Fibroblast of skin of left quadriceps (primary cell): ENCODE results near the gene GNAI3.

ENCODE experiments used
- DNase-seq, 2 experiments: peaks; one replicate each; pipeline ENCODE4 v3.0.0-alpha.2; 2013; ENCODE audit warnings: low read depth in 2 of 2

GNAI3 gene

GRCh38 chr1:109527098-109527811 is 21.2 kb upstream of the GNAI3 start:
- DNase-seq, result no peak

- DNase-seq, result no peak
These were observed 20.3 kb upstream of the GNAI3 start for GRCh38 chr1:109527846-109528695.

GRCh38 chr1:109528712-109529111 is 19.7 kb upstream of the GNAI3 start:
- no peak for DNase-seq

GRCh38 chr1:109529881-109530456 is 18.4 kb upstream of the GNAI3 start:
- no peak for DNase-seq

GRCh38 chr1:109530457-109531087 is 17.8 kb upstream of the GNAI3 start:
- no peak for DNase-seq

- no peak for DNase-seq
These were observed 17.0 kb upstream of the GNAI3 start for GRCh38 chr1:109531380-109531779.

GRCh38 chr1:109531826-109532364 is 16.5 kb upstream of the GNAI3 start:
- no peak for DNase-seq

- DNase-seq, result peak; percentile 42 to 47
These were observed 15.9 kb upstream of the GNAI3 start for GRCh38 chr1:109532365-109533136.

GRCh38 chr1:109534307-109534858 is 14.0 kb upstream of the GNAI3 start:
- DNase-seq, result no peak

- no peak for DNase-seq
These were observed 12.9 kb upstream of the GNAI3 start for GRCh38 chr1:109535481-109535880.

GRCh38 chr1:109535971-109536491 is 12.4 kb upstream of the GNAI3 start:
- DNase-seq, result no peak

GRCh38 chr1:109537450-109538178 is 10.8 kb upstream of the GNAI3 start:
- DNase-seq, result no peak

DNA sequence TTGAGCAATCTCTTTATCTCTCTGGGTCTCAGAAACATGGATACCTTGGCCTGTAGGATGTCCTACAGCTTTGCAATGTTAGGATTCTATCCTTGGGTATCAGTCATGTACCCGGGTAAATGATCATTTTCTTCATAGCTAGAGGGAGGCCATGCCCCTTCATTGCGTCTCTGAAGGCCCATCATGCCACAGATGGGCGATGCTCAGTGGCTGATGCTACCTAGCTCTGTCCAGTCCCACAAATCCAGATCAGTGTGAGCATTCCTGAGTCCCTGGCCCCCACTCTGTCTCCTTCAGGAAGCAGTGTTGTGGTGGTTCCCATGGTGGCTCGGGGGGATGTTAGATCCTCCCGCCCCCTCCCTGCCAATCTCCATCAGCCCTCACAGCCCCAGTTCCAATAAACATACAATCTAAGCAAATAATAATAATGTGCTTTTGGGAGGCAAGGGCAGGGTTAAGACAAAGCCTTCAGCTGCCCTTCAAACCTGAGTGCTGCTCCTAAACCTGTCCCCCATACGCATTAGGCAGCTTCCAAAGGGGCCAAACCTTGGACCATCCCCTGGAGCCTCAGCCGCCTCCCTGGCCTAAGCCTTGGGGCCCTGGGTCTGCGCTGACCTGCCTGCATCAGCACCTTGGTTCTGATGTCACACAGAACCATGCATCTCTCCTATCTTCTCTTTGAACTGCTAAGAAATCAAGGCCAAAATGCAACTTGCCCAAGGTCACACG is 9.4 kb upstream of the GNAI3 start:
- no peak for DNase-seq

GRCh38 chr1:109539676-109540075 is 8.7 kb upstream of the GNAI3 start, which contains the start of gene GPR61:
GPR61 (plus strand) TSS chr1:109539872; CDS start chr1:109543023, 3,151 bp downstream.
- no peak for DNase-seq

- no peak for DNase-seq
These were observed 7.3 kb upstream of the GNAI3 start for GRCh38 chr1:109541102-109541501.

DNA sequence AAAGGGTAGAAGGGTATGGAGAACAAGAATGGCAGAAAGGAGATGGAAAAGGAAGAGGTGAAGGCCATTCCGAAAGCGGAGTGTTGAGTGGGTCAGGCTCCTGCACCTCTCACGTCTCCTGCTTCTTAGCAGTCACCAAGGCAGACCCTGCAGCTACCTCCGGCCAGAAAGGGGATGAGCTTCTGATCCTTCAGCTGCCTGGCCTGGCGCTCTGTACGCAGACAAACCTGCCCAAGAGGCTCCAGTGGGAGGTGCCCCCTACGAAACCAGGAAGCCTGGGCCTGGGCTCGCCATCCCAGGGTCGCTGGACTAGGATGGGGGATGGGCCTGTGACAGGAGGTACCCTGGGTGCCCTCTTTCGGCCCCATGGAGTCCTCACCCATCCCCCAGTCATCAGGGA is 5.8 kb upstream of the GNAI3 start:
- no peak for DNase-seq

DNA sequence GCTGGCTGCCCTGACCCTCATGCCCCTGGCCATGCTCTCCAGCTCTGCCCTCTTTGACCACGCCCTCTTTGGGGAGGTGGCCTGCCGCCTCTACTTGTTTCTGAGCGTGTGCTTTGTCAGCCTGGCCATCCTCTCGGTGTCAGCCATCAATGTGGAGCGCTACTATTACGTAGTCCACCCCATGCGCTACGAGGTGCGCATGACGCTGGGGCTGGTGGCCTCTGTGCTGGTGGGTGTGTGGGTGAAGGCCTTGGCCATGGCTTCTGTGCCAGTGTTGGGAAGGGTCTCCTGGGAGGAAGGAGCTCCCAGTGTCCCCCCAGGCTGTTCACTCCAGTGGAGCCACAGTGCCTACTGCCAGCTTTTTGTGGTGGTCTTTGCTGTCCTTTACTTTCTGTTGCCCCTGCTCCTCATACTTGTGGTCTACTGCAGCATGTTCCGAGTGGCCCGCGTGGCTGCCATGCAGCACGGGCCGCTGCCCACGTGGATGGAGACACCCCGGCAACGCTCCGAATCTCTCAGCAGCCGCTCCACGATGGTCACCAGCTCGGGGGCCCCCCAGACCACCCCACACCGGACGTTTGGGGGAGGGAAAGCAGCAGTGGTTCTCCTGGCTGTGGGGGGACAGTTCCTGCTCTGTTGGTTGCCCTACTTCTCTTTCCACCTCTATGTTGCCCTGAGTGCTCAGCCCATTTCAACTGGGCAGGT is 5.0 kb upstream of the GNAI3 start:
- no peak for DNase-seq

GRCh38 chr1:109543988-109544735 is 4.3 kb upstream of the GNAI3 start:
- no peak for DNase-seq
